Measurements from ENCODE around the gene CGB3. TPM values are rescaled to one million over a fixed set of nuclear protein-coding genes. Genes with fewer than 3 reads are reported as not detected.

The CGB3 gene
- total RNA-seq, 1 experiment from 2014 or later: not detected

- no peaks in the 10 kb centered on the region for H3K27me3 ChIP-seq (ENCODE audit: control insufficient read depth, insufficient read depth, low read length)
- ChIA-PET POLR2A (interaction anchor here (1.1 kb wide), 1 partner anchor 17 kb away, joined by 6 read pairs; the partner anchor contains the start of gene RUVBL2), CTCF (interaction anchor here (0.6 kb wide), 1 partner anchor 11 kb away, joined by 8 read pairs; no protein-coding TSS in a partner anchor)
- no peak overlapping the region for H3K27ac ChIP-seq (ENCODE audit: low read length)
- H3K36me3 ChIP-seq (ENCODE audit: control insufficient read depth, insufficient read depth, low read length): no peaks in the 10 kb centered on the region; the same call in 1 of the 2 replicates
- no peak for DNase-seq (ENCODE audit: low read depth, low spot score)
- no peaks in the 10 kb centered on the region for H3K4me1 ChIP-seq (ENCODE audit: control insufficient read depth, insufficient read depth, low read length)
- intact Hi-C loops (cut with micrococcal nuclease; ENCODE audit: unreplicated experiment) (no loop called here), in situ Hi-C loops (cut with HindIII; ENCODE audit: low pct_unique_long_range_greater_than_20kb, low sequenced_read_pairs) (no loop called here)
- BruUV-seq (replicated peaks): no TSS peak
- no peaks in the 10 kb centered on the region for H3K9me3 ChIP-seq (ENCODE audit: control insufficient read depth, insufficient read depth, low read depth, low read length)
- ATAC-seq: no peak
- TF ChIP-seq SIN3A (IDR thresholded peaks at IDR 0.05; ENCODE audit: borderline replicate concordance, insufficient read depth, low read depth, low read length) (no peak), TCF7L2 (IDR thresholded peaks at IDR 0.05; ENCODE audit: low read depth, low read length) (no peak), REST (IDR thresholded peaks at IDR 0.05; ENCODE audit: insufficient read depth in 1 of 2, low read depth in 2 of 2, low read length in 1 of 2) (no peak), CTCF (IDR thresholded peaks at IDR 0.05) (no peak), POLR2AphosphoS5 (IDR thresholded peaks at IDR 0.05; ENCODE audit: low read depth, low read length) (no peak)
- no peak overlapping the region for H3K4me3 ChIP-seq (ENCODE audit: low read depth in 2 of 2, low read length in 2 of 2)
Measured at GRCh38 chr19:49010453-49010852, 13.7 kb downstream of the CGB3 start.

- Histone ChIP-seq H3K9me3 (ENCODE audit: control insufficient read depth, insufficient read depth, low read depth, low read length) (no peaks in the 10 kb centered on the region), H3K4me1 (ENCODE audit: control insufficient read depth, insufficient read depth, low read length) (no peaks in the 10 kb centered on the region), H3K36me3 (ENCODE audit: control insufficient read depth, insufficient read depth, low read length) (no peaks in the 10 kb centered on the region; the same call in 1 of the 2 replicates), H3K27me3 (ENCODE audit: control insufficient read depth, insufficient read depth, low read length) (no peaks in the 10 kb centered on the region), H3K27ac (ENCODE audit: low read length) (no peak overlapping the region), H3K4me3 (ENCODE audit: low read depth in 2 of 2, low read length in 2 of 2) (no peak overlapping the region)
- ATAC-seq (0 out of 2 replicates have a peak, but pooled peaks have one; percentile 29), DNase-seq (ENCODE audit: low read depth, low spot score) (no peak)
- no peak for TF ChIP-seq POLR2AphosphoS5 (IDR thresholded peaks at IDR 0.05; ENCODE audit: low read depth, low read length)
- TF ChIP-seq REST (IDR thresholded peaks at IDR 0.05; ENCODE audit: insufficient read depth in 1 of 2, low read depth in 2 of 2, low read length in 1 of 2): no peak
- TF ChIP-seq SIN3A (IDR thresholded peaks at IDR 0.05; ENCODE audit: borderline replicate concordance, insufficient read depth, low read depth, low read length): no peak
- TF ChIP-seq CTCF (IDR thresholded peaks at IDR 0.05): no peak
- TF ChIP-seq TCF7L2 (IDR thresholded peaks at IDR 0.05; ENCODE audit: low read depth, low read length): no peak
- POLR2A ChIA-PET: interaction anchor here (1.1 kb wide), 1 partner anchor 16 kb away, joined by 6 read pairs; the partner anchor contains the start of gene RUVBL2
- in situ Hi-C loops (cut with HindIII; ENCODE audit: low pct_unique_long_range_greater_than_20kb, low sequenced_read_pairs) (no loop called here), intact Hi-C loops (cut with micrococcal nuclease; ENCODE audit: unreplicated experiment) (no loop called here)
- no TSS peak for BruUV-seq (replicated peaks)
- CTCF ChIA-PET: interaction anchor here (1.2 kb wide), 1 partner anchor 10 kb away, joined by 4 read pairs; no protein-coding TSS in a partner anchor
Measured at GRCh38 chr19:49009828-49010227, 14.3 kb downstream of the CGB3 start.

All from Panc1 (cell line).